ENCODE data around the gene CD8A.
"Not testable (repeated sequence)": the region's sequence is repeated elsewhere in the genome, so short reads cannot be mapped to it uniquely, and the experiment has no call there.

The CD8A gene

DNA sequence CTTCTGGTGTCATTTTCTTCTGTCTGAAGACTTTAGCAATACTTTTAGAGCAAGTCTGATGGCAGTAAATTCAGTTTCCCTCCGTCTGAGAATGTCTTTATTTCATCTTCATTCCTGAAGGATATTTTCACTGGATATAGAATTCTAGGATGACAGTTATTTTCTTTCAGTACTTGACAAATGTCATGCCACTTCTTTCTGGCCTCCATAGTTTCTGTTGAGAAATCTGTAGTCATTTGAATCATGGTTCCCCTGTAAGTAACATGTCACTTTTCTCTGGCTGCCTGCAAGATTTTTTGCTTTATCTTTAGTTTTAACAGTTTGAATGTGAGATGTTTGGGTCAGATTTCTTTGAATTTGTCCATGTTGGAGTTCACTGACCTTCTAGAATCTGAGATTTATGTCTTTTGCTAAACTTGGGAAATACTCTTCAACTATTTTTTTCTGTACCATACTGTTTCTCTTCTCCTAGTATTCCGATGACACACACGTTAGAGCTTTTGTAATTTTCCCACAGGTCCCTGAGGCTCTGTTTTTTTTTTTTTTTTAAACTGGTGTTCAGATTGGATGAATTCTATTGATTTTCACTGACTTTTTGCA, 40.4 kb downstream of the CD8A start:
- DNase-seq (ENCODE audit: low read depth, low spot score), result no peak

DNA sequence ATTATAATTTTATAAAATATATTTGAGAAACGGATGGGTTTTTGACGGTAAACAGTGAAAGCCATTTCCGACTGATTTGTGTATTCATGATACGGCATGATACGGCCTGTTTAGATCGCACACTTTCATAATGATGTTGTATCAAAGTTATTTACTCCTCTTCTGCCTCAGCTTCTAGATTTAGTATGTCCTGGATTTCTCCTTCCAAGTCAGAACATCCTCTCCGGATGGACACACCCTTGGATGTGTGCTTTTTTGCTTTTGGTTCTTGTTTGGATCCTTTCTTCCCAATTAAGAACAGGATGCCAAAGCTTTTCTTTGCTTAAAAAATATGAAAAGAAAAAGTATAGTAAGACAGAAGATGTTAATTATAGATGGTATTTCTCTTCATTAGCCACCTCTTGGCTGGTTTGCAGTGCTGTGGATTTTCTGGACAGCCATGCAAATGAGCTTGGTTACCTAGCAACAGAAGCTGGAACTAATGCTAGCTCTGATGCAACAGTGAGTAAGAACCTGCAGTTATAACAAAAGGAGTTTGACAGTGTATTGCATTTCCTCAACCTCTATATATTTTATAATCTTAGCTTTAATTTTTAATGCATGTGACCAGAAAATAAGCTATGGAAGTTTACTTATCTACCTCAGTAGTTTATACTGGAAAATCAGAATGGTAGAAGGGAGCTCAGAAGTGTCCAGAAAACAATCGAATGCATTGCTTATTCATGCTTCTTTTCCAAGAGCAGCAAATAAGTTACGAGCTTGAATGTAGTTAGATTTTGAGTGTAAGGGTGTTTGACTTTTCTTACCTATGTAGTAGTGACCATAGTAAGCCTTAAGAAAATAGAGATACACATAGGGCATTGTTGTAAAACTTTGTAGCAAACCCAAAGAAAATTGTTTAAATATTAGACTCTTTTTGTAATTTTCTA, 42.7 kb downstream of the CD8A start:
- H3K4me3 ChIP-seq (ENCODE audit: low read length), result no peak overlapping the region
- DNase-seq (ENCODE audit: low read depth, low spot score), result no peak

More for the DNA sequence above, 40.4 kb downstream of the CD8A start:
- no peak overlapping the region for H3K4me3 ChIP-seq (ENCODE audit: low read length)

DNA sequence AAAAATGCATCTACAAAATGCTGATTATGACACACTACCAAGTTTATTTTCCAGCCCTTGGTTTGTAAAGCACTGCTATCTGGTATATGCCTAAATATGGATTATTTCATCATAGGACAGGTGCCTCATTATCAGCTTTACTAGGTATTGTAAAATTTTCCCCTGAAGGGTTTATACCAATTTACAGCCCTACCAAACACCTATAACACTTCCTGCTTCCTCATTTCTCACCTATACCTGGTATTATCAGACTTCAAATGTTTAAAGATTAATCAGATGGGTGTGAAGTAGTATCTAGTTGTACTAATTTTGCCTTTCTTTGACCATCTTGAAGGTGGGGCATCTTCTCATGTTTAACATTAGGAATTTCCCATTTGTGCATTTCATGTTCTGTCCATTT, 43.8 kb downstream of the CD8A start:
- H3K4me3 ChIP-seq (ENCODE audit: low read length), result no peak overlapping the region
- no peak for DNase-seq (ENCODE audit: low read depth, low spot score)

DNA sequence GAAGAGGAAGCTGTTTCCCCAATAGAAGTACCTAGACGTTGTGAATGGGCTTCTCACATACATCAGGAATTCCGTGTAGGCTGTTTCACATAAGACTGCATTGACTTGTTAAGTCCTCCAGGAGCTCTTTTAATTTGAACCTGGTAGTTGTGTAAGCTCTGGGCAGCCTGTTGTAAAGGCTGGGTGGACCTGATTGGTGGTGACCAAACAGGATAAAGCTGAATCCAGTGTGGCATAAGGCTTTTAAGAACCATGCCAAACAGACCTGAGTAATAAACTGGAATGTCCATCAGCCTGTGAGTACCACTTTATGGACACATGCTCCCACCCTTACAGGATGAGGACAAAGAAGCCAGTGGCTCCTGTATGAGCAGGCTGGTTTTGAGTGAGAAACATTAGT, 46.6 kb downstream of the CD8A start:
- no peak overlapping the region for H3K4me3 ChIP-seq (ENCODE audit: low read length)
- DNase-seq (ENCODE audit: low read depth, low spot score), result no peak

DNA sequence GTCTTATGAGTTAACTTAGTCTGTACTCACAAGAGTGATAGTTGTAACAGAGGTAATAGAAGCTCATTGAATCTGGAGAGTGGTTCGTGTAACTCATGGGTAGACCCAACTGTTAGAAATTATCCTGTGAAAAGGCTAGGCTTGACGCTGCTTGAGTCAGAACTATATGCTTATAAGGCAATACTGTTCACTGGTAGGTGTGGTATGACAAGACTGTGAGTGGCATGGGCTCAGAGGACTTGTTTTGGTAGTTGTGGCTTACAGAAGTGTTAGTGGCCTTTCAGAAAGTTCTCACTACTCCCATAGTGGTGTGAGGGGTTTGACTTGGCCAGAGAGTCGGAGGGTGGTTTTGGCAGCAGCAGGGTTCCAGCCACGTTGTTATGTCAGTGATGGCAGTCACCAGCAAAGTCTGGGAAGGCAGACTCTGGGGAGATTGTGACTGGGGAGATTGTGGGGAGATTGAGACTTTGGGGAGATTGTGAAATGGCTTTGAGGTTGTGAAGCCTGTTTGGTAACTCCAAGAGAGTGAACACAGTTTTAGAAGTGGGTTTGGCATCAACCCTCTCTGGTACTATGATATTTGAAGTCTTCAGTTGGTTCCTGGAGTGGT, 48.7 kb downstream of the CD8A start:
- DNase-seq (ENCODE audit: low read depth, low spot score); H3K4me3 ChIP-seq (ENCODE audit: low read length): not testable (repeated sequence)

DNA sequence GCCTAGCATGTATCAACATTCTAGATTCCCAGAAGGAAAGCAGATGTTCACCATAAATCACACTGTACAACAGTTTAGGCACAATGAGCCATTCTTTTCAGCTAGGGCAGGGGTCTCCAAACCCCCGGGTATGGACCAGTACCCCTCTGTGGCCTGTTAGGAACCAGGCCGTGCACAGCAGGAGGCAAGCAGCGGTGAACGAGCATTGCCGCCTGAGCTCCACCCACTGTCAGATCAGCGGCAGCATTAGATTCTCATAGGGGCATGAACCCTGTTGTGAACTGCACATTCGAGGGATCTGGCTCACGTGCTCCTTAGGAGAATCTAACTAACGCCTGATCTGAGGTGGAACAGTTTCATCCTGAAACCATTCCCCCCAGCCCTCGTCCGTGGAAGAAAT, 50.8 kb downstream of the CD8A start:
- not testable (repeated sequence) for DNase-seq (ENCODE audit: low read depth, low spot score)

DNA sequence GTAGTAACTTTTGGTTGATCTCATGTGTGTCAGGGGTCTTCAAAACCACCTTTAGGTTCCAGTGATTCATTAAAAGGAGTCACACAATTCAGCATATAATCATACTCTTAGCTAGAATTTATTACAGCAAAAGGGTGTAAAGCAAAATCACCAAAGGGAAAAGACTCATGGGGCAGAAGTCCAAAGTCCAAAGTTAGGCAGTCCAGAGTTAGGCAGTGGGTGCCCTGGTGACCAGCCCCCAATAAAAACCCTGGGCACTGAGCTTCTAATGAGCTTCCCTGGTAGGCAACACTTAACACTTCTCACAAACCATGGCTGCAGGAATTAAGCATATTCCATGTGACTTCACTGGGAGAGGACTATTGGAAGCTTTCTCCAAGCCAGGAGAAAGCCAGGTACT, 51.2 kb downstream of the CD8A start:
- DNase-seq (ENCODE audit: low read depth, low spot score); H3K4me3 ChIP-seq (ENCODE audit: low read length): not testable (repeated sequence)

More for the DNA sequence above, 50.8 kb downstream of the CD8A start:
- H3K4me3 ChIP-seq (ENCODE audit: low read length), result not testable (repeated sequence)

DNA sequence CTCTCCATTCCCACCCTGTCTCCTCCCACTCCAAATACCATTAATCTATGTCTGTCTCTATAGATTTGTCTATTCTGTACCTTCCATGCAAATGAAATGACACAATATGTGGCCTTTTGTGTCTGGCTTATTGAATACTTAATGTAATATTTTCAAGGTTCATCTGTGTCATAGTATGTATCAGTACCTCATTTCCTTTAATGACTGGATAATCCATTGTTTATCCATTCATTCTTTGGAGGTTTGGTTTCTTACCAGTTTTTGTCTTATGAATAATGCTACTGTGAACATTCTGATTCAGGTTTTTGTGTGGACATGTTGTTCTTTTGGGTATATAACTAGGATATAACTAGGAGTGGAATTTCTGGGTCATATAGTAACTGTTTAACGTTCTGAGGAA, 55.8 kb downstream of the CD8A start:
- H3K4me3 ChIP-seq (ENCODE audit: low read length); DNase-seq (ENCODE audit: low read depth, low spot score): not testable (repeated sequence)
